Measurements from ENCODE around the gene DMAC1.
A peak's percentile ranks its signal among the peaks of the same experiment; 100 is the strongest.

The DMAC1 gene

GRCh38 chr9:7782400-7783120 is 17.0 kb downstream of the DMAC1 start:
- no peak for DNase-seq

GRCh38 chr9:7780261-7780988 is 19.2 kb downstream of the DMAC1 start:
- DNase-seq, result no peak

GRCh38 chr9:7778851-7779600 is 20.6 kb downstream of the DMAC1 start:
- DNase-seq, result no peak

GRCh38 chr9:7777771-7778170 is 21.8 kb downstream of the DMAC1 start:
- DNase-seq, result no peak

GRCh38 chr9:7770111-7770510 is 29.5 kb downstream of the DMAC1 start:
- no peak for DNase-seq

- DNase-seq, result no peak
Observed at GRCh38 chr9:7762600-7762999, 37.0 kb downstream of the DMAC1 start.

GRCh38 chr9:7760014-7760415 is 39.6 kb downstream of the DMAC1 start:
- DNase-seq, result no peak

- DNase-seq, result peak; percentile 28
Observed at GRCh38 chr9:7756088-7756487, 43.5 kb downstream of the DMAC1 start.

- no peak for DNase-seq
Observed at GRCh38 chr9:7752481-7752880, 47.1 kb downstream of the DMAC1 start.

Measured in CD4-positive, alpha-beta T cell treated with Interleukin-10 for 1 hour (primary cell).